GM11168 (cell line): ENCODE measurements around the gene RPS6KA5.
"Not testable (repeated sequence)": the region's sequence is repeated elsewhere in the genome, so short reads cannot be mapped to it uniquely, and the experiment has no call there.

ENCODE experiments used
- in situ Hi-C: fragments of 300-500 bp; cut with MboI; formaldehyde crosslinking; loops from one replicate; pipeline ENCODE4 v1.12.0; 2022; ENCODE audit warnings: low sequenced_read_pairs; ENCODE audit not compliant: unreplicated experiment

RPS6KA5 gene

DNA sequence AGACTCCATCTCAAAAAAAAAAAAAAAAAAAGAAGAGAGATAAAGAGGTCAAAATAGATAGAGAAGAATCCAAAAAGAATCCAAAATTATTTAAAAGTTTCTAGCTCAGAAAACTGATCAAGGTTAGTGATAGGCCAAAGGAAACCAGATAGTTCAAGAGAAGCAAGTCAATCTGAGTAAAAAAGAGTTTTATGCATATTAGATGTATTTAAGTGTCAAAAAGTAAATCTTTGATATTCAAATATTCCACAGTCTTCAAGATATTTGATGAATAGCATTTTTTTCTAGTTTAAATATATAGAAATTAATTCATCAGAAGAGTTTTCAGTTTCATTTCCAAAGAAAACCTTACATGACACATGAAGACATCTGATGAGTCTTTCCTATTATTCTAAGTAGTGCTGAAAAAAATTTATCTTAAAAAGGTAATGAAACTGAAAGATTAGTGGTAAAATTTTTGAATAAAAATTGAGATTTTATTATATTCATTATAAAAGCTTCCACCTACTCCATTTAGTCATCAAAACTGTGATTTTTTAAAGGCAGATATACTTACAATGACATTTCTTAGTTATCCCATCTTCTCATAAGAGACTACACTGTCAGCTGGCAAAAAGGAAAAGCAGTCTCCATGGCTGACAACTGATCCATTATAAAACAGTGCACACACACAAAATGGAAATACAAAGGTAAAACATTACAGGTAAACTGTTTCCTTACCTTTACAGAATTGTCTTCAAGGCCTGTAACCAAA lies 68.6 kb downstream of the RPS6KA5 start:
- in situ Hi-C loops: no loop called here

DNA sequence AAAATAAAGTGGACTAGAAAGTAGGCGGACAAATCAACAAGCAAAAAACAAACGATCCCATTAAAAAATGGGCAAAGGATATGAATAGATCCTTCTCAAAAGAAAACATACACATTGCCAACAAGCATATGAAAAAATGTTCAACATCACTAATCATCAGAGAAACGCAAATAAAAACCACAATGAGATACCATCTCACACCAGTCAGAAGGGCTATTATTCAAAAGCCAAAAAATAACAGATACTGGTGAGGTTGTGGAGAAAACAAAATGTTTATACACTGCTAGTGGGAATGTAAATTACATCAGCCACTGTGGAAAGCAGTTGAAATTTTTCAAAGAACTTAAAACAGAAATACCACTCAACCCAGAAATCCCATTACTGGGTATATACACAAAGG lies 70.3 kb downstream of the RPS6KA5 start:
- in situ Hi-C loops: no loop called here

DNA sequence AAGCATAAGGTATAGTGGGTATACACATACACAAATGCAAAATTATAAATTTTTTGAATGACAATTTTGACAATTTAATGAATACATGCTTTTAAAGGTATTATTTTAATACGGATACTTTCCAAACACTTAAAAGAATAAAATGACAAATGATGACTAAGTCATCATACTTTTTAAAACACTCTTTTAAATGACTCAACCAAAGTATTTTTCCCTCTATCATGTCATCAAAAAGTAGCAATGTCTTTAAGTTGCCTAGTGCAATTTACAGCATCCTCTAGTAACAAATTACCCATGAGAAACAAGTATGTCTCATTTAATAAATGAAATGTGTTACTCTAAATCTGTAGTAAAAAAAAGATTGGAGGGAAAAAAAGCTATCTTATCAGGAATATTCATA lies 73.3 kb downstream of the RPS6KA5 start:
- in situ Hi-C loops: no loop called here

DNA sequence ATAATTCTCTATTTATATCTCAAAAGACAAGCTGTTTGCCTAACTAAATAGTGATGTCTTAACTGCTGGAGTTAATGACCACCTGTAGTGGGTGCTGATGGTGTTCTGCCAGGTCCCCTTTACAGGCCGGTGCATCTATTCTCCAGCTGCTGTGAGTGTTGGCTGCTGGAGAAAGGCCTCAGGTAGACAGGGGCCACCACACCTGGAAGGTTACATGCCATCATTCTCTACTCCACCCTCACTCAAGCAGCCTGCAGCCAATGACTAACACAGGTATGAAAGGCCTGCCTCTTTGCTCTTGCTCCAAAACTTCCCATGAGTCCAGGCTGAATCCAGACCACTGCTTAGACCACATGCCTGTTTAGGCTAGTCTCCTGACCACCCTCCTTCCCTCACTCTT lies 73.9 kb downstream of the RPS6KA5 start:
- in situ Hi-C loops: no loop called here

DNA sequence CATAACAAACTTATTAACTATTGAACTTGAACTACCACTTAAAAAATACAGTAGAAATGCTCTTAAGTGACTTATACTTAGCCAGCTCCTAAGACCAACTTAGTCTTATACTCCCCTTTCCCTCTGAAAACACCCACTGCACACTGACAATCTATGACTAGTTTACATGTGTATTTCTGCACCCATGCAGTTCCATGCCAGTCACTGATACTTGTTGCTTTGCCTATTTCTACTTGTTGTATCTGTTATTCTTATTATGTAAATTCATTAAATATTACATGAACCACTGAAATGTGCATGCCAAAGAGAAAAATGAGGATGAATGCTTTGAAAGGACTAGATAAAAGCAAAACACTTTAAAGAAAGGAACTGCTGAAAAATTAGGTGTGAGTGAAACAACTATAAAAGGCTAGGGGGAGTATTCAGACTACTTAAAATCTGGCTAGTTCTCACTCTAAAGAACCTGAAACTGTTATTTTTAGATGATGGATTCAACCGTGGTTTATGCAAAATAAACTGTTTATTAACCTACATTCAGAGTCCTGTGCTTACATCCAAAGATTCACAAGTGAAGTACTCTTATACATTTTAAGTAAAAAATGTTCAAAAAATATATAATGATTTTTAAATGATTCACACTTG lies 74.7 kb downstream of the RPS6KA5 start:
- in situ Hi-C loops: no loop called here

DNA sequence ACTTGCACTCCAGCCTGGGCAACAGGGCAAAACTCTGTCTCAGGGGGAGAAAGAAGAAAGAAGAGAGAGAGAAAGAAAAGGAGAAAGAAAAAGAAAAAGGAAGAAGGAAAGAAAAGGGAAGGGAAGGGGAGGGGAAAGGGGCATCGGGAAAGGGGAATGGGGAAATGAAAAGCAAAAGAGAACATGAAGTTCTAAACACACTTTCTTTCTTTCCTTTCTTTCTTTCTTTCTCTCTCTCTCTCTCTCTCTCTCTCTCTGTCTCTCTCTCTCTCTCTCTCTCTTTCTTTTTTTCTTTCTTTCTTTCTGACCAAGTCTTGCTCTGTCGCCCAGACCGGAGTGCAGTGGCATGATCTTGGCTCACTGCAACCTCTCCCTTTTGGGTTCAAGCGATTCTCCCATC lies 76.9 kb downstream of the RPS6KA5 start:
- in situ Hi-C loops: no loop called here

DNA sequence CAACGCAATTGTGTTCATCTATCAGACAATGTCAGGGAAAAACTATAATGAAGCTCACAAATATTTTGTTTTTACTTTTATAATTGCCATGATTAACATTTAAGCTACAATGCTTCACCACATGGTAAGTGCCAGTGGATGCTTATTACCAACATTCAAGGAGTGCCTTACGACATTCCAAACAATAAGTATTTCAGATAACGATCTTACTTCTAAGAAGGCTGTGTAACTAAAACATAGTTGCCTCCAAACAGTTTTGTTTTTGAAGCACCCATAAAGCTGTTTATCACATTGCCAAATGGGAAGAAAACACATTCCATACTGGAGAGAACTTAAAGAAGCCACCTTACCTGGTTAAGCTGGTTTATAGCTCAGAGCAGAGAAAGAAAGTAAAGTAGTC lies 78.8 kb downstream of the RPS6KA5 start:
- in situ Hi-C loops: no loop called here

DNA sequence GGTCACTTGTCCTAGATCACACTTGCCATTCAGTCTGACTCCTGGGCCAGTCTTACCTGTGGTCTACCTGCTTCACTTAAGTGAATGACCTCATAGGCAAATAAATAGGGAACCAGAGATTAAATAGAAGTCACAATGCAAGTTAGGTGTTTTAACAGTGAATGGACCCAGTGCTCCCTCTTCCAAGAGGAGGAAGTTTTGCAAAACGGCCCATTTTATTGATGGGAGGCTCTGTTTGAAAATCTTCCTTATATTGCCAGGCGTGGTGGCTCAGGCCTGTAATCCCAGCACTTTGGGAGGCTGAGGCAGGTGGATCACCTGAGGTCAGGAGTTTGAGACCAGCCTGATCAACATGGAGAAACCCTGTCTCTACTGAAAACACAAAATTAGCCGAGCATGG lies 79.8 kb downstream of the RPS6KA5 start:
- in situ Hi-C loops: not testable (repeated sequence)

DNA sequence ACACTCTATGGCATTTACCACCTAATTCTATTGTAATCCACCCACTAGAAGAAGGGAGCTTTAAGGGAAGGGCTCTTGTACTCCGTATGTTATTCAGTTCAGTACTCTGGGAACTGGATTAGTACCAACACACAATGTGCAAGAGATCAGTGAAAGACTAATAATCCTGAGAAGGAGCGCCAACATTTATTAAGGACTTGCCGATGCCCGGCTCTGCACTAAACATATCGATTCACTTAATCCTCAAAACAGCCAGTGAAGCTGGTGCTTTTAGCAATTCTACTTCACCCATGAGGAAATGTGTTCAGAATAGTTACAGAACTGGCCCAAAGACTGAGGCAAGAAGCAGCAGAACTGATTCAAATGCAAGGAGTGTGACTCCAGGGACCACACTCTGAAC lies 80.9 kb downstream of the RPS6KA5 start:
- in situ Hi-C loops: loop anchor here (10.0 kb wide), 1 partner anchor 165 kb away; no protein-coding TSS in a partner anchor

DNA sequence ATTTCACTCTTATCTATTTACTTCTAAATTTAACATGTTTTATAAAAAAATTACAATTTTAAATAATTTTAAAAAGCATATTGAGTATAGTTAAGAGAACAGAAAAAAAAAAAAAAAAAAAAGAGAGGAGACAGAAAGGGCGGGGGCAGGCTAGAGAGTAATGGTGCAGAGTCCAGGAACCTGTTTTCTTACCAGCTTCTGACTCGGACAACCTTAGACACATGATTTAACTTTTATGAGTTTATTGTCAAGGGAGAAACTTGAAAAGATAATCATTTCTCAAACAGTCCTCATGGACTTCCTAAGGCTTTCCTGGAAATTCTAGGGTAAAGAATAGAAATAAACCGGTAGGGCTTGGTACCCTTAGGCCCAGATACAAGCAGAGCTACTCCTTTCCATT lies 84.3 kb downstream of the RPS6KA5 start:
- in situ Hi-C loops: loop anchor here (10.0 kb wide), 1 partner anchor 169 kb away; no protein-coding TSS in a partner anchor

DNA sequence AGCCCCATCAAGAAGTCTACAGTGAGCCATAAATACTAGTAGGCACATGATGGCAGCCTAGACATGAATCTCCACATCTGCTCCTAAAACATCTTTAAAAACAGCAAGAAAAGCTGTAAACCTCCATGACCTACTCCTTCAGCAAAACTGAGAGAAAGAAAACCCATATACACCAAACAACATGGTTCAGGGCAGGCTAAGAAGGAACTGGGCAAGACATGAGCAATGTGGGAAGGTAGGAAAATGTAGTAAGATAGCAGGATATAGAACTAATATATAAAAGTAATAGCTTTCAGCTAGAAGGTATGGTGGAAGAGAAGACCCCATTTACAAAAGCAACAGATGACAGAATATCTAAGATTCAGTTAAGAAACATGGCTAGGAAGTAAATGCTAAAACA lies 88.8 kb downstream of the RPS6KA5 start:
- in situ Hi-C loops: loop anchor here (10.0 kb wide), 1 partner anchor 173 kb away; no protein-coding TSS in a partner anchor

DNA sequence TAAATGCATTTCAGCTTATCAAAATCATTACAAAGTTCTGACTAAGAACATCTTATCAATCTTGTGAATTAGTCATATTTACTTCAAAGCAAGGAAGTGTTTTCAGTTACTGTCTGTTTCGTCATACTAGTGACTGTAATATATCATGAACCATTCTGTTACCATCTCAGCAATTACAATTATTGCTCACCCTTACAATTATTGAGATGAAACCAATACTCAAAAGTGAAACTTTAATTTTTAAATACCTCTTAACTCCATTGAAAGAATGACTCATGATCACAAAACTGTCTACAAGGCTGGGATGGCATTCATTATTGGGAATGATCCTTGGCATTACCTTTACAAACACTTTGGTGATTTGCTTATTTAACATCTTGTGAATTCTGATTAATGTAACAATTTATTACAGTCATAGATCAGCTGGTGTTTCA lies 90.3 kb downstream of the RPS6KA5 start:
- in situ Hi-C loops: loop anchor here (10.0 kb wide), 1 partner anchor 175 kb away; no protein-coding TSS in a partner anchor

DNA sequence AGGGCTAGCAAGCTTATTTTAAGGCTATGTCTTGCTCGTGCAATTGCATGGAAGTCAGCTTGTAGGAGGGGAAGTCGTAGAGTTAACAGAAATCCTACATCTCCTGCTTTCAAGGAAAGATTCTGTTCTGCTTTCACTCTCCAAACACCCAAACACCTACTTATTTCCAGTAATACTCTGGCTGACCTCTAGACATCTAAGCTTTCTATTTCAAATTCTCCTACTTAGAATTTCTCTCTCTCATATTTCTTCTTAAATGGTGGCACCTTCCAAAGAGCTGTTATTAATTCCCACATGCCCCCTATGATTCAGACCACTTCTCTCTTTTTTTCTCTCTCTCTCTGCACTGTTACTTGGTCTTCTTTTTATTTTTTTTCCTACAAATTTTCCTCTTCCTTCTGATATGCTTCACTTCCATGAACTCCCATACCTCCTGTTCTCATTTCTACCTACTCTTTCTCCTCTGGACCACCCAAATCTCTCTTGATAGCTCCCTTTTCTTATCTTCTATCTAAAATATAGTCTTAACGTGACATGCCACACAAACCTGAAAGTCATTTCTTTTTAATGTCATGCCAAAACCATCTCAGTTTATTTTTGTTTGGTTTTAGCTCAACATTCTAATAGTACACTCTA lies 90.8 kb downstream of the RPS6KA5 start:
- in situ Hi-C loops: loop anchor here (10.0 kb wide), 1 partner anchor 175 kb away; no protein-coding TSS in a partner anchor

DNA sequence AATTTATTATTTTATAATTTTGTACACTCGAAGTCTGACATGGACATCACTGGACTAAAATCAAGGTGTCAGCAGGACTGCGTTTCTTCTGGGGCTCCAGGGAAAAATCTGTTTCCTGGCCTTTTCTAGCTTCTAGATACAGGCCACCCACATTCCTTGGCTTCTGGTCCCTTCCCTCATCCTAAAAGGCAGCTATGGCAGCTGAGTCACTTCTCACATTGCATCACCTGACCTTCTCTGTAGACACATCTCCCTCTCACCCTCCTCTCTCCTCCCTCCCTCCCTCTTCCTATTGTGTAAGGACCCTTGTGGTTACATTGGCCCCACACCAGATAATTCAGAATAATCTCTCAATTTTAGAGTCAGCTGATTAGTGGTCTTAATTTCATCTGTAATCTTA lies 92.4 kb downstream of the RPS6KA5 start:
- in situ Hi-C loops: no loop called here

DNA sequence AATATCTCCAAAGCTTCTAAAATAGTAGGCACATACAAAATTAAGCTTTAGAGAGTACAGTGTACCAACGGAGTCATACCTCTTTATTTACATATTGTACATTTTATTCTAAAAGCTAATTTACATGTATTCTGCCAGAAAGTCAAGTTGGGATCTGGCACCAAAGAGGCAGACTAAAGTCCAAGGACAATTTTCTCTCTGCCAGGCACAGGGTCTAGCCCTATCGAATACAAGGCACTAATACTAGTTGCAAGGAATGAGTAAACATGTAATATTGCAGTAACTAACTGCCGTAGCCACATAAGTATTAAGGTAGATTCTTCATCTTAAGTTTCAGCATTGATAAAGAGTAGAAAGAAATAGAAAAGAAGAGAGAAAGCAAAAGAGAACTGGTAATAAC lies 93.9 kb downstream of the RPS6KA5 start:
- in situ Hi-C loops: no loop called here

DNA sequence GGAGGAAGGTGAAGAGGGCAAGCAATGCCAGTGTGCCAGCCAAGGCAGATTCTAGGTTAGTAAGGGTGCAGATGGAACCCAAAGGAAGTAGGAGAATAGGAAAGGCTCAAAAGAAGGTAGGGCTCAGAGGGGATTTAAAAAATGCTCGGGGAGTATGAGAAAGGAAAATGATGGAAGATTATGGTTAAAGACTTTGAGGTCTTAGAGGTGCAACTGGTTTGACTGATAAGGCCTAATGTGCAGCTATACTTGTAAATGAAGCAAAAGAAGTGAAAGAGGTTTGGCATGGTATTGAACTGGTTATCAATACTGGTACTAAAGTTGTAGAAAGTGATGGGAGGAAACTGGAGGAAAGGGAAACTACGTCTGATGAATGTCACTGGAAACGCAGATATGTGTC lies 94.7 kb downstream of the RPS6KA5 start:
- in situ Hi-C loops: no loop called here

DNA sequence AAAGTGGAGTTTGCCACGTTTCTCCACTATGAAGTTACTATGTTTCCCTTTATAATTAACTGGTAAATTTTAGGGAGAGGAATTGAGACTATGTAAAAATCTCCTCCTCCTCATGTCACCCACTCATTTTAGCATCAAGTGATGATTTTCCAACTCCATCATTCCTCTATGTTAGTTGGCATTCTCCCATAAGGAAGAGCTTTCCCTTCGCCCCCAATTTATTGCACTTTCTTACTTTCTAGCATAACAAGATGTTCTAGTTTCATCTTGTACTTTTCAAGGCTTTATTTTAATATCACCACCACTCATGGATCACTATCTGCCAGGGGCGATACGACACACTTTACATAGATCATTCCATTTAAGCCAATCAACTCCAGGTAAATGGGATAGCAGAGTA lies 97.1 kb downstream of the RPS6KA5 start:
- in situ Hi-C loops: no loop called here

DNA sequence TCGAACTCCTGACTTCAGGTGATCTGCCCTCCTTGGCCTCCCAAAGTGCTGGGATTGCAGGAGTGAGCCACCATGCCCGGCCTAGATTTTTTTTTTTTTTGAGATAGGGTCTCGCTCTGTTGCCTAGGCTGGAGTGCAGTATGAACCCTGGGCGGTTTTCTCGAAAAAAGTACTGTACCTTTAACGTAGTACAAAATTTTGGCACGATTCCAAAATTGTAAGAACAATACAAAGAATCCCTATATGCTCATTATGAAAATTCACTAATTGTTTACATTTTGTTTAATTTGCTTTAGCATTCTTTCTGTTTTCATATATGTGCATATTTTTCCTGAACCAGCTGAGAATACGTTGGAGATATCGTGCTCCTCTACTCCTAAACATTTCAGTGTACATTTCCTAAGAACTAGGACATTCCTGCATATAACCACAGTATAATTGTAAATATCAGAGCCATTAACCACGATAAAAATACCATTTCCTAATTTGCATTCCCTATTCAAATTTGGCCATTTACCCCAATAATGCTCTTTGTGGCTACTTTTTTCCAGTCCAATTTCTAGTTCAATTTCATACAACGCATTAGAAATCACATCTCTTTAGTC lies 97.8 kb downstream of the RPS6KA5 start:
- in situ Hi-C loops: no loop called here

DNA sequence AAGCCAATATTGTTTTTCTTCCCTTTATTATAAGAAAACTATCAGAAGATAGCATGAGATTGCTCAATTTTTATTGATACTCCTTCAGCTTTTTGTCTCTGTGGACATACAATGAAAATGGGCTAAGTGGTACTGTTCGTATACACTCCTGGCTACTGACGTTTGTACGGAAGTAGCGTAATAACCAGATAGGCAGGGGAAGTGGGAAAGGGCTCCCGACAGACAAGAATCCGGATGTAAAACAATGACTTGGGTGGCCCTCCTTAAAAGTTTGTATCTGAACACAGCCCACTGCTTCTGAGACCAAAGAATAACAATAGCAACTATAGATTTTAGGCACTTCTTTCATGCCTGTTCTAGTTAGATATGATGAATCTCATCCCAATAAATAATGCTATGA lies 99.6 kb downstream of the RPS6KA5 start:
- in situ Hi-C loops: no loop called here

DNA sequence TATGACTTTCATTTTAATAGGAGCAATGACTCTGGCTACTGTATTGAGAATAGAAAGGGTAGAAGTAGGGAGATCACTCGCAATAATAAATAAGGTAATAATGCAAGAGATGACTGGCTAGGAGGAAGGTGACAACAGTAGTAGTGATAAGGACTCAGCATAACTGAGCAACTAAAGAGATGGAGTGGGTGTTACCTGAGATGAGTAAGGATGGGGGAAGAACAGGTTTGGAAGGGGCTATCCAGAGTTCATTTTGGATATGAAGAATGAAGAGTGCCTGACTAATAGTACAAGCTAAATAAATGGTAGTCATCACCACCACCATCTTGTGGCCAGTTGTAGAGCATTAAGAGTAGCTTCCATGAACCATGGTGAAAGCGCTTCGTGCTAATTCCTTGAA lies 101.1 kb downstream of the RPS6KA5 start:
- in situ Hi-C loops: no loop called here

DNA sequence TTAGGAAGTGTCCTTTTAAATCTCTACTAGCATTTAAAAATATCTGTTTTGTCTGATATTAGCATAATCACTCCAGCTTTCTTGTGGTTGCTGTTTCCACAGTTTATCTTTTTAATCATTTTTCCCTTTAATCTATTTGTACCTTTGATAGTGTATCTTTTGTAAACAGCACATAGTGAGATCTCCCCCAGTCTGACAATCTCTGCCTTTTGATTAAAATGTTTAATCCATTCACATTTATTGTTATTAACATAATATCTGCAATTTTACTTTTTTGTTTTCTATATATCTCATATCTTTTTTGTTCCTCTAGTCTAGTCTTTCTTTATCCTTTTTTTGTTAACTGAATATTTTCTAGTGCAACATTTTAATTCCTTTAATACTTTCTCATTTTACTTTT lies 104.2 kb downstream of the RPS6KA5 start:
- in situ Hi-C loops: no loop called here
